Kidney epithelial cell (primary cell): ENCODE data around the gene ASIC2. TPM values are rescaled to one million over a fixed set of nuclear protein-coding genes. Genes with fewer than 3 reads are reported as not detected.

Experiments
- DNase-seq: peaks from one replicate; pipeline ENCODE4 v3.0.0-alpha.2; 2010; ENCODE audit warnings: low read depth
- H3K27me3 ChIP-seq: 2 replicates; pipeline ENCODE4 v1.6.0; 2011; ENCODE audit warnings: low read length; ENCODE audit not compliant: control insufficient read depth, insufficient read depth
- H3K36me3 ChIP-seq: 2 replicates; pipeline ENCODE4 v1.5.1; 2011; ENCODE audit warnings: low read length; ENCODE audit not compliant: control insufficient read depth, insufficient read depth
- H3K4me3 ChIP-seq: 2 replicates; pipeline ENCODE4 v1.5.1; 2011; ENCODE audit warnings: low read depth, mild to moderate bottlenecking, control low read depth, low read length
- total RNA-seq: library from RNA; depleted of rRNA; stranded (reverse); fragments of >200 nt; gene quantifications from 2 replicates; pipeline ENCODE4 v1.2.3, GENCODE V29; 2015
- TF ChIP-seq, protein P1 (sequence below): IDR thresholded peaks from 2 replicates; pipeline ENCODE4 v1.5.1; 2011; ENCODE audit warnings: mild to moderate bottlenecking, moderate library complexity, low read length, control low read depth, inconsistent platforms; ENCODE audit not compliant: insufficient read depth, poor library complexity, severe bottlenecking

ASIC2 gene
- total RNA-seq, 1 donor from 2014 or later = 0.25 TPM

DNA sequence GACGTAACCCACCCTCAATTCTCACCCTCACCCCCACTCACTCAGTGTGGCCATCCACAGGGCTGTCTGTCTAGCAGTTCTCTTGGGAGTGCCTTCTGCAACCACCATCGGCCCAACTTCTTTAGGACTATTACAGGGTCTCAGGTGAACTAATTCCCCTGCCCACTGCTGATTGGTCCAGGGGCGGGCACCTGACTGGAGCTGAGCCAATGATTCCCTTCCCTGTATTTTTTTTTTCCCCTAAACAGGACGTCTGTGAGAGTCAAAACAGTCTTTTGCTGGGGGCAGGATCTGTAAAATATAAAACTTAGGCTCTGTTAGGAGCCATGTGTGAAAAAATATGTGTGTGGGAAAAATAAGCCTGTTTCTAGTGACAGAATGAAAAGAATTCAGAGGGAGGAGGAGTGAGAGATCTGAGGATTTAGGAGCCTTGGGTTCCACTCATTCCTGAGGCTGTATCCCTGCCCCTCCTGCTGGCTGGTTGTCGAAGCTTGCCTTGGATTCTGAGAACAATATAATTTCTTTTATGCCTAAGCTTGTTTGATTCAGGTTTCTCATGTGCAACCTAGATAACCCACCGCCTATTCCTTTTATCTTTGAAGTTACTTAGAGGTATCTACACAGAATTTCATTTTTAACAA, 186.4 kb downstream of the ASIC2 start:
- DNase-seq = no peak
- no peaks in the 10 kb centered on the region for H3K27me3 ChIP-seq
- no peak overlapping the region for H3K4me3 ChIP-seq
- TF ChIP-seq, protein P1, sequence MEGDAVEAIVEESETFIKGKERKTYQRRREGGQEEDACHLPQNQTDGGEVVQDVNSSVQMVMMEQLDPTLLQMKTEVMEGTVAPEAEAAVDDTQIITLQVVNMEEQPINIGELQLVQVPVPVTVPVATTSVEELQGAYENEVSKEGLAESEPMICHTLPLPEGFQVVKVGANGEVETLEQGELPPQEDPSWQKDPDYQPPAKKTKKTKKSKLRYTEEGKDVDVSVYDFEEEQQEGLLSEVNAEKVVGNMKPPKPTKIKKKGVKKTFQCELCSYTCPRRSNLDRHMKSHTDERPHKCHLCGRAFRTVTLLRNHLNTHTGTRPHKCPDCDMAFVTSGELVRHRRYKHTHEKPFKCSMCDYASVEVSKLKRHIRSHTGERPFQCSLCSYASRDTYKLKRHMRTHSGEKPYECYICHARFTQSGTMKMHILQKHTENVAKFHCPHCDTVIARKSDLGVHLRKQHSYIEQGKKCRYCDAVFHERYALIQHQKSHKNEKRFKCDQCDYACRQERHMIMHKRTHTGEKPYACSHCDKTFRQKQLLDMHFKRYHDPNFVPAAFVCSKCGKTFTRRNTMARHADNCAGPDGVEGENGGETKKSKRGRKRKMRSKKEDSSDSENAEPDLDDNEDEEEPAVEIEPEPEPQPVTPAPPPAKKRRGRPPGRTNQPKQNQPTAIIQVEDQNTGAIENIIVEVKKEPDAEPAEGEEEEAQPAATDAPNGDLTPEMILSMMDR = no peak
- no peaks in the 10 kb centered on the region for H3K36me3 ChIP-seq

DNA sequence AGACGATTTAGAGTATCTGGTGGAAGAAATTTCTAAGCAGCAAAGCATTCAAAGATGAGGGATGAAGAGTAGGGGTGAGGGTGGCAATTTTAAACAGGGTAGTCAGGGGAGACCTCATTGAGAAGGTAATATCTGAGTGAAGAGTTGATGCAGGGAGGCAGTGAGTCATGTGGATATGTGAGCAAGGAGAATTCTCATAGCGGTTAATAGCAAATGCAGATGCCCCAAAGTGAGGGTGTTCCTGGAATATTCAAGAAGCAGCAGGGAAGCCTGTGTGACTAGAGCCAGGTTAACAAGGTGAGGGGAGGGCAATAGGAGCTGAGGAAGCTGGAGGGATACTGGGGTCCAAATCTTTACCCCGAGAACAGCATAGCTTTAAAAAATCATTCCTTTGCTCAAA, 187.2 kb downstream of the ASIC2 start:
- no peak for DNase-seq
- Histone ChIP-seq H3K36me3 (no peaks in the 10 kb centered on the region), H3K27me3 (no peaks in the 10 kb centered on the region), H3K4me3 (no peak overlapping the region)
- TF ChIP-seq, protein P1 = no peak

DNA sequence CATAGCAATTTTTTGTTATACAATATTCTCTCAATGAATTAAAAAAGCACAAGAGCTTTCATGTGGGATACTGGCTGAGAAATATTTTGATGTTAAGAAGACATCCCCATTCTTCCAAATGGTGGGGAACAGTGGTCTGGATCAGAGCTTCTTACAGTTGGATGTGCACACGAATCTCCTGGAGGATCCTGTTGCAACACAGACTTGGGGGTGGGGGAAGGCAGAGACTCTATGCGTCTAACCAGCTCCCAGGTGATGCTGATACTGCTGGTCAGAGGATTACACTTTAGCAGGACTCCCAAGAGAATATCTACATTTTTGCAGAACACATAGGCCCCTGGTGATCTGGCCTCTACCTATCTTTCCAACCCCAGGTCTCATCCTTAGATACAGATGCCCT, 193.2 kb downstream of the ASIC2 start:
- H3K36me3 ChIP-seq = no peaks in the 10 kb centered on the region
- no peak overlapping the region for H3K4me3 ChIP-seq
- DNase-seq = no peak
- TF ChIP-seq, protein P1 = no peak
- peaks cover 4% of the 10 kb centered on the region for H3K27me3 ChIP-seq

DNA sequence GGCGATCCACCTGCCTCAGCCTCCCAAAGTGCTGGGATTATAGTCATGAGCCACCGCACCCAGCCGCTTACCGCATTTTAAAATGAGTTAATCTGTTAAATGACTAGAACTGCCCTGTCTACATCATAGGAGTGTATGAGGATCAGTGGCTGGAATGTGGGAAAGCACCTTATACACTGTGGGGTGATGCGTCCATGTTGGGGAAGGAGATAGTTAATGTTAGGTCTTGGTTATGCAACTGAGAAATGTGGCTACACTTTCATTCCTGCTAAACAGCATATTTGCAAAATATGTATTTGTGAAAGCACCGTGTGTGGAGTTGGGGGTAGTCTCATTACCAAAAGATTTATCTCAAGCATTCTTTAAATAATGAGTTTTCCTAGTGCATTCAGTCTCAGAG, 193.8 kb downstream of the ASIC2 start:
- no peak overlapping the region for H3K4me3 ChIP-seq
- no peaks in the 10 kb centered on the region for H3K36me3 ChIP-seq
- TF ChIP-seq, protein P1 = no peak
- DNase-seq = no peak
- peaks cover 4% of the 10 kb centered on the region for H3K27me3 ChIP-seq

DNA sequence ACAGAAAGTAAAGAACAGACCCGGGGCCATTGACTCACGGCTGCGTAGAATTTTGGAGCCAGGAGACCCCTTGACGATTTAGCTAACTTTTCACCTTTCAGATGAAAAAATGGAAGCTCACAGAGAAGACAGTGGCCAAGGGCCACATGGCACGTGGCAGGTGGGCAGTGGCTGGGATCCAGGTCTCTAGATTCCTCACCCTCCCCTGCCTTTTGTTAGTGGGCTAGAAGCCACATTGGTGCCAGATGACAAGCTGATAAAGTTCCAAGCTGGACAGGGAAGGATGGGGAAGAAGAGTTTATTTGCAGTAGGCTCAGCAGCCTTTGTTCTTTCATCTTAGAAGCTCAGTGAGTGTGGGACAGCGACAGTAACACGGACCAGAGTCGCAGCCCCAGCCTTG, 195.7 kb downstream of the ASIC2 start:
- H3K27me3 ChIP-seq = peaks cover 4% of the 10 kb centered on the region
- no peak overlapping the region for H3K4me3 ChIP-seq
- TF ChIP-seq, protein P1 = no peak

DNA sequence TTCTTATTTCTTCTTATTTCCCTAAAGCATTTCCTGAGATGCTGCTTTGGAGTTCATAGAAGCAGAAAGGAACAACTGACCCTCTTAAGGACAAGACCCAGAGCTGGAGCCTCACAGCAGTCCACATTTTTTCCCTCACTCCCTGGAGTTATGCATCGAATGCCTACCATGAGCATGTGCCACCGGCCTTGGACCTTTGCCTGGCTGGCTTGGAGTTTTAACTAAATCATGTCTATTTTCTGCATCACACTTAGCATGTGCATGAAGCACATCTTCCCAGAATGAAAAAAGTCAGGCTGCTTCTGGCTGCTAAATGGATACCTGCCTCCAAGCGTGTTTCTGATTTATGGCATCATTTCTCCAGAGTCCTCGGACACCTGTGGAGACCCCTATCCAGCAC, 196.9 kb downstream of the ASIC2 start:
- H3K36me3 ChIP-seq = no peaks in the 10 kb centered on the region
- no peak for DNase-seq
- H3K4me3 ChIP-seq = no peak overlapping the region
- TF ChIP-seq, protein P1 = no peak
- H3K27me3 ChIP-seq = peaks cover 4% of the 10 kb centered on the region

More for the DNA sequence above, 195.7 kb downstream of the ASIC2 start:
- H3K36me3 ChIP-seq = no peaks in the 10 kb centered on the region
- DNase-seq = no peak
